Activated gamma-delta T cell treated with anti-CD3 and anti-CD28 coated beads, Interleukin-2, amount 50 U/mL, for 16 hours (primary cell): Measurements from ENCODE around the gene CECR2.
"Not testable (repeated sequence)": the region's sequence is repeated elsewhere in the genome, so short reads cannot be mapped to it uniquely, and the experiment has no call there.

Source experiments
- DNase-seq: peaks from one replicate; pipeline ENCODE4 v3.0.0-alpha.2; 2020; ENCODE audit warnings: low read depth

Gene CECR2

GRCh38 chr22:17513612-17514011, 144.4 kb downstream of the CECR2 start:
- no peak for DNase-seq

GRCh38 chr22:17514084-17514483, 144.8 kb downstream of the CECR2 start:
- DNase-seq, result no peak

- no peak for DNase-seq
Measured at GRCh38 chr22:17518406-17518805, 149.1 kb downstream of the CECR2 start.

- not testable (repeated sequence) for DNase-seq
Measured at GRCh38 chr22:17521971-17522370, 152.7 kb downstream of the CECR2 start.

- no peak for DNase-seq
Measured at GRCh38 chr22:17523925-17524324, 154.7 kb downstream of the CECR2 start.

GRCh38 chr22:17536269-17536668, 167.0 kb downstream of the CECR2 start:
- no peak for DNase-seq

GRCh38 chr22:17537155-17537554, 167.9 kb downstream of the CECR2 start:
- DNase-seq, result no peak

- no peak for DNase-seq
Measured at GRCh38 chr22:17540481-17540880, 171.2 kb downstream of the CECR2 start.

GRCh38 chr22:17541476-17541875, 172.2 kb downstream of the CECR2 start:
- DNase-seq, result no peak

- DNase-seq, result no peak
Measured at GRCh38 chr22:17542452-17542851, 173.2 kb downstream of the CECR2 start.

GRCh38 chr22:17548010-17548755, 178.9 kb downstream of the CECR2 start:
- DNase-seq, result no peak

- no peak for DNase-seq
Measured at GRCh38 chr22:17548756-17549035, 179.4 kb downstream of the CECR2 start.

GRCh38 chr22:17549183-17549582, 179.9 kb downstream of the CECR2 start:
- no peak for DNase-seq

GRCh38 chr22:17549655-17550054, 180.4 kb downstream of the CECR2 start:
- no peak for DNase-seq

GRCh38 chr22:17552737-17553136, 183.5 kb downstream of the CECR2 start:
- no peak for DNase-seq

GRCh38 chr22:17554814-17555213, 185.6 kb downstream of the CECR2 start:
- DNase-seq, result no peak

- no peak for DNase-seq
Measured at GRCh38 chr22:17559188-17559587, 189.9 kb downstream of the CECR2 start.

GRCh38 chr22:17562906-17563870, 193.9 kb downstream of the CECR2 start, which contains the start of gene SLC25A18:
Gene SLC25A18, plus strand, starts transcription at chr22:17563498. Its CDS starts 16,447 bp downstream, at chr22:17579945.
- DNase-seq, result no peak

GRCh38 chr22:17563936-17564391, 194.7 kb downstream of the CECR2 start:
- no peak for DNase-seq

GRCh38 chr22:17566016-17566687, 196.9 kb downstream of the CECR2 start:
- not testable (repeated sequence) for DNase-seq

- no peak for DNase-seq
Measured at GRCh38 chr22:17566776-17567175, 197.5 kb downstream of the CECR2 start.

- DNase-seq, result no peak
Measured at GRCh38 chr22:17569971-17570511, 200.8 kb downstream of the CECR2 start.
